Mammary epithelial cell (primary cell): ENCODE data around the gene CDH11.

Experiments used
- CTCF ChIP-seq, 2 donors: IDR thresholded peaks in 1 of 2; conservative IDR thresholded peaks in 1 of 2; 2 replicates each; pipeline ENCODE4 v1.5.1; 2011 to 2012; ENCODE audit warnings: inconsistent platforms in 2 of 2, low read length in 2 of 2, mild to moderate bottlenecking in 2 of 2, control low read depth in 1 of 2, low read depth in 1 of 2; ENCODE audit not compliant: insufficient read depth in 1 of 2; ENCODE audit errors: extremely low read depth in 1 of 2
- EZH2 ChIP-seq: IDR thresholded peaks from 2 replicates; pipeline ENCODE4 v1.6.1; 2012; ENCODE audit warnings: low read length, inconsistent platforms, borderline replicate concordance

GRCh38 chr16:64981568-64982281 is 140.1 kb downstream of the CDH11 start:
- no peak for TF ChIP-seq CTCF (conservative IDR thresholded peaks at IDR 0.05 in 1 of 2, IDR thresholded peaks at IDR 0.05 in 1 of 2; ENCODE audit: extremely low read depth in 1 of 2, insufficient read depth in 1 of 2, low read depth in 1 of 2, low read length in 2 of 2)
- TF ChIP-seq EZH2 = no peak
